Glutamatergic neuron (in vitro differentiated cells): ENCODE data around the gene MPPE1. TPM values are rescaled to one million over a fixed set of nuclear protein-coding genes. Genes with fewer than 3 reads are reported as not detected.
A peak's percentile ranks its signal among the peaks of the same experiment; 100 is the strongest.

ENCODE experiments used
- DNase-seq: peaks from one replicate; pipeline ENCODE4 v3.0.0; 2022
- H3K27ac Mint-ChIP-seq: one replicate; pipeline ENCODE4 v1.8.0; 2020; ENCODE audit warnings: mild to moderate bottlenecking, mixed read lengths, inconsistent platforms; ENCODE audit not compliant: unreplicated experiment
- H3K27me3 Mint-ChIP-seq: one replicate; pipeline ENCODE4 v1.8.0; 2020; ENCODE audit warnings: mild to moderate bottlenecking, moderate library complexity, mixed read lengths, inconsistent platforms; ENCODE audit not compliant: unreplicated experiment
- H3K36me3 Mint-ChIP-seq: one replicate; pipeline ENCODE4 v1.8.0; 2020; ENCODE audit warnings: mild to moderate bottlenecking, mixed read lengths, inconsistent platforms; ENCODE audit not compliant: unreplicated experiment
- H3K4me1 Mint-ChIP-seq: one replicate; pipeline ENCODE4 v1.8.0; 2020; ENCODE audit warnings: mild to moderate bottlenecking, low read depth, mixed read lengths, inconsistent platforms; ENCODE audit not compliant: unreplicated experiment
- H3K4me3 Mint-ChIP-seq: one replicate; pipeline ENCODE4 v1.8.0; 2020; ENCODE audit warnings: mild to moderate bottlenecking, mixed read lengths, inconsistent platforms; ENCODE audit not compliant: unreplicated experiment
- H3K9me3 Mint-ChIP-seq: one replicate; pipeline ENCODE4 v1.8.0; 2020; ENCODE audit warnings: mild to moderate bottlenecking, moderate library complexity, mixed read lengths, inconsistent platforms; ENCODE audit not compliant: unreplicated experiment
- CTCF ChIP-seq: fragments of 200-600 bp; sonication (generic); IDR thresholded peaks from one replicate; pipeline ENCODE4 v1.5.0; 2021; ENCODE audit not compliant: partially characterized antibody, unreplicated experiment
- total RNA-seq: library from RNA; stranded (reverse); fragmentation: NEBNext Ultra II Directional; extraction: Animal tissue kit (Norgen Biotek cat#: 25700); gene quantifications from one replicate; pipeline ENCODE4 v1.2.1, GENCODE V29; 2021; ENCODE audit not compliant: unreplicated experiment

The MPPE1 gene
- total RNA-seq, 1 donor from 2014 or later, result 31.8 TPM

- Mint-ChIP-seq H3K36me3 (peaks cover 17% of the 10 kb centered on the region), H3K27ac (no peak overlapping the region), H3K4me3 (peak overlapping the region; percentile 9), H3K9me3 (peaks cover 2% of the 10 kb centered on the region), H3K4me1 (peaks cover 6% of the 10 kb centered on the region), H3K27me3 (peaks cover 4% of the 10 kb centered on the region)
- no peak for TF ChIP-seq CTCF
- DNase-seq, result no peak
Observed at GRCh38 chr18:11861583-11862288, 46.4 kb downstream of the MPPE1 start.

- Mint-ChIP-seq H3K27ac (no peak overlapping the region), H3K4me1 (peaks cover 6% of the 10 kb centered on the region)
Observed at GRCh38 chr18:11860594-11861450, 47.3 kb downstream of the MPPE1 start.

GRCh38 chr18:11859903-11860407, 48.2 kb downstream of the MPPE1 start:
- Mint-ChIP-seq H3K9me3 (peaks cover 2% of the 10 kb centered on the region), H3K27me3 (peaks cover 2% of the 10 kb centered on the region), H3K27ac (no peak overlapping the region), H3K36me3 (peaks cover 12% of the 10 kb centered on the region), H3K4me1 (peaks cover 6% of the 10 kb centered on the region), H3K4me3 (no peak overlapping the region)
- no peak for TF ChIP-seq CTCF
- no peak for DNase-seq

More at GRCh38 chr18:11860594-11861450, 47.3 kb downstream of the MPPE1 start:
- Mint-ChIP-seq H3K27me3 (peaks cover 4% of the 10 kb centered on the region), H3K9me3 (peaks cover 2% of the 10 kb centered on the region), H3K36me3 (peaks cover 17% of the 10 kb centered on the region), H3K4me3 (no peak overlapping the region)
- no peak for DNase-seq
- TF ChIP-seq CTCF, result no peak

- H3K4me3 Mint-ChIP-seq, result no peak overlapping the region
Observed at GRCh38 chr18:11859282-11859830, 48.8 kb downstream of the MPPE1 start.

More at GRCh38 chr18:11859282-11859830, 48.8 kb downstream of the MPPE1 start:
- no peak for DNase-seq
- Mint-ChIP-seq H3K9me3 (peaks cover 2% of the 10 kb centered on the region), H3K27ac (no peak overlapping the region), H3K36me3 (peaks cover 10% of the 10 kb centered on the region), H3K4me1 (peaks cover 6% of the 10 kb centered on the region), H3K27me3 (no peaks in the 10 kb centered on the region)
- no peak for TF ChIP-seq CTCF
